ENCODE data around the gene GNB3.
A peak's percentile ranks its signal among the peaks of the same experiment; 100 is the strongest.
"Not testable (repeated sequence)": the region's sequence is repeated elsewhere in the genome, so short reads cannot be mapped to it uniquely, and the experiment has no call there.

GNB3 gene

GRCh38 chr12:6884539-6884938 lies 43.8 kb downstream of the GNB3 start:
- no peak for TF ChIP-seq CTCF (conservative IDR thresholded peaks at IDR 0.05; ENCODE audit: low read depth, low read length)
- no peak for DNase-seq (ENCODE audit: low read depth)

GRCh38 chr12:6886206-6886999 lies 45.7 kb downstream of the GNB3 start:
- DNase-seq (ENCODE audit: low read depth); H3K4me3 ChIP-seq (ENCODE audit: low read depth, low read length): not testable (repeated sequence)

More at GRCh38 chr12:6884539-6884938, 43.8 kb downstream of the GNB3 start:
- H3K4me3 ChIP-seq (ENCODE audit: low read depth, low read length) = no peak overlapping the region

GRCh38 chr12:6887460-6887859 lies 46.7 kb downstream of the GNB3 start:
- no peak for DNase-seq (ENCODE audit: low read depth)
- TF ChIP-seq CTCF (conservative IDR thresholded peaks at IDR 0.05; ENCODE audit: low read depth, low read length) = no peak
- no peak overlapping the region for H3K4me3 ChIP-seq (ENCODE audit: low read depth, low read length)

- no peak for DNase-seq (ENCODE audit: low read depth)
- TF ChIP-seq CTCF (conservative IDR thresholded peaks at IDR 0.05; ENCODE audit: low read depth, low read length) = no peak
- no peak overlapping the region for H3K4me3 ChIP-seq (ENCODE audit: low read depth, low read length)
These were observed 47.6 kb downstream of the GNB3 start for GRCh38 chr12:6888360-6888759.

- not testable (repeated sequence) for H3K4me3 ChIP-seq (ENCODE audit: low read depth, low read length); DNase-seq (ENCODE audit: low read depth)
These were observed 48.1 kb downstream of the GNB3 start for GRCh38 chr12:6888794-6889193.

- DNase-seq (ENCODE audit: low read depth); H3K4me3 ChIP-seq (ENCODE audit: low read depth, low read length): not testable (repeated sequence)
These were observed 49.2 kb downstream of the GNB3 start for GRCh38 chr12:6889775-6890573.

- DNase-seq (ENCODE audit: low read depth) = peak; percentile 97
- TF ChIP-seq CTCF (conservative IDR thresholded peaks at IDR 0.05; ENCODE audit: low read depth, low read length) = peak; percentile 59
- peak overlapping the region; percentile 58 for H3K4me3 ChIP-seq (ENCODE audit: low read depth, low read length)
These were observed 50.3 kb downstream of the GNB3 start for GRCh38 chr12:6890789-6891645.

GRCh38 chr12:6891646-6892001 lies 50.9 kb downstream of the GNB3 start:
- no peak for DNase-seq (ENCODE audit: low read depth)
- peak overlapping the region; percentile 58 for H3K4me3 ChIP-seq (ENCODE audit: low read depth, low read length)
- TF ChIP-seq CTCF (conservative IDR thresholded peaks at IDR 0.05; ENCODE audit: low read depth, low read length) = no peak

- H3K4me3 ChIP-seq (ENCODE audit: low read depth, low read length); DNase-seq (ENCODE audit: low read depth): not testable (repeated sequence)
These were observed 52.0 kb downstream of the GNB3 start for GRCh38 chr12:6892683-6893082.
